HCT116 (cell line): Measurements from ENCODE around the gene DLG2. TPM values are rescaled to one million over a fixed set of nuclear protein-coding genes. Genes with fewer than 3 reads are reported as not detected.

Experiments used
- ATAC-seq: fragments of 200-7000 bp; cut with Tn5 transposase; 2 replicates; pipeline ENCODE4 v1.9.1; 2020; ENCODE audit warnings: mild to moderate bottlenecking, moderate library complexity
- BruUV-seq: library from RNA; stranded (reverse); fragments of 400-500 nt; replicated peaks from 2 replicates; lab custom pipeline; 2021; lab: Mats Ljungman, UMichigan
- CTCF ChIA-PET: fragments of 300-600 bp; sonication (Branson Sonifier 250); formaldehyde crosslinking; loops from one replicate; lab custom pipeline; 2021; ENCODE audit warnings: antibody characterized with exemption; lab: Charles Lee
- POLR2A ChIA-PET: fragments of 300-600, 350-600 bp; sonication (Branson Sonifier 250); formaldehyde crosslinking; loops from one replicate; lab custom pipeline; 2021; ENCODE audit warnings: antibody characterized with exemption; lab: Charles Lee
- RAD21 ChIA-PET, 2 experiments: fragments of 300-600 bp; sonication (Branson Sonifier 250); formaldehyde crosslinking; loops; one replicate each; lab custom pipeline; 2023; ENCODE audit warnings: low total read pairs in 2 of 2; ENCODE audit not compliant: uncharacterized antibody in 2 of 2, unreplicated experiment in 2 of 2, low non-redundant PET in 1 of 2; lab: Charles Lee
- DNase-seq: peaks from one replicate; pipeline ENCODE4 v3.0.0-alpha.2; 2010; ENCODE audit warnings: low read depth, low spot score
- H2AFZ ChIP-seq: fragments of 200-600 bp; shearing (Covaris generic), sonication (generic); 2 replicates; pipeline ENCODE4 v1.6.1; 2017; ENCODE audit warnings: low read depth, mixed run types, mixed read lengths, antibody characterized with exemption, low read length; ENCODE audit not compliant: poor library complexity, severe bottlenecking
- H3K27ac ChIP-seq: 2 replicates; pipeline ENCODE4 v1.5.1; 2012; ENCODE audit warnings: low read depth, low read length
- H3K27me3 ChIP-seq: fragments of 200-600 bp; sonication (generic); 2 replicates; pipeline ENCODE4 v1.6.1; 2016; ENCODE audit warnings: mixed run types, low read length, mixed read lengths; ENCODE audit not compliant: insufficient read depth
- H3K36me3 ChIP-seq, 2 experiments: fragments of 200-500 bp in 1 of 2; fragments of 200-600 bp in 1 of 2; sonication (Bioruptor generic) in 1 of 2; sonication (generic) in 1 of 2; 2 replicates each; pipeline versions ENCODE4 v1.5.1 to v1.6.1; 2014 to 2016; ENCODE audit warnings: low read length in 2 of 2, inconsistent platforms in 1 of 2, mixed read lengths in 1 of 2, mixed run types in 1 of 2; ENCODE audit not compliant: insufficient read depth in 2 of 2, control insufficient read depth in 1 of 2
- H3K4me1 ChIP-seq, 2 experiments: fragments of 200-600 bp in 1 of 2; sonication (generic) in 1 of 2; 2 replicates each; pipeline versions ENCODE4 v1.5.1 to v1.6.1; 2012 to 2017; ENCODE audit warnings: low read length in 2 of 2, inconsistent platforms in 1 of 2, mild to moderate bottlenecking in 1 of 2, mixed read lengths in 1 of 2, mixed run types in 1 of 2, moderate library complexity in 1 of 2; ENCODE audit not compliant: insufficient read depth in 2 of 2, control insufficient read depth in 1 of 2
- H3K4me2 ChIP-seq: fragments of 200-600 bp; sonication (generic); 2 replicates; pipeline ENCODE4 v1.6.1; 2017; ENCODE audit warnings: mixed run types, low read length, mixed read lengths
- H3K4me3 ChIP-seq, 2 experiments: fragments of 200-600 bp in 1 of 2; sonication (generic) in 1 of 2; replicated peaks in 1 of 2; 2 replicates each; pipeline ENCODE4 v1.5.1; 2011 to 2016; ENCODE audit warnings: low read length in 2 of 2, control low read depth in 1 of 2, low read depth in 1 of 2, mild to moderate bottlenecking in 1 of 2, mixed read lengths in 1 of 2, mixed run types in 1 of 2
- H3K79me2 ChIP-seq: fragments of 200-600 bp; sonication (generic); 2 replicates; pipeline ENCODE4 v1.6.1; 2017; ENCODE audit warnings: mild to moderate bottlenecking, mixed run types, low read length, moderate library complexity, mixed read lengths; ENCODE audit not compliant: insufficient read depth
- H3K9ac ChIP-seq: fragments of 200-600 bp; sonication (generic); 2 replicates; pipeline ENCODE4 v1.6.1; 2016; ENCODE audit warnings: low read length, mixed read lengths
- H3K9me2 ChIP-seq: fragments of 200-600 bp; sonication (generic), shearing (Covaris generic); 2 replicates; pipeline ENCODE4 v1.6.1; 2017; ENCODE audit warnings: mixed run types, mild to moderate bottlenecking, moderate library complexity; ENCODE audit not compliant: insufficient read depth
- H3K9me3 ChIP-seq, 2 experiments: fragments of 200-500 bp in 1 of 2; fragments of 200-600 bp in 1 of 2; sonication (Bioruptor generic) in 1 of 2; sonication (generic) in 1 of 2; 2 replicates each; pipeline ENCODE4 v1.6.1; 2014 to 2017; ENCODE audit warnings: low read length in 2 of 2, mixed read lengths in 2 of 2, inconsistent platforms in 1 of 2, low read depth in 1 of 2, mild to moderate bottlenecking in 1 of 2, mixed run types in 1 of 2, moderate library complexity in 1 of 2; ENCODE audit not compliant: control insufficient read depth in 1 of 2, insufficient read depth in 1 of 2
- H4K20me1 ChIP-seq: fragments of 200-600 bp; sonication (generic), shearing (Covaris generic); 2 replicates; pipeline ENCODE4 v1.6.1; 2017; ENCODE audit warnings: mixed run types, mild to moderate bottlenecking, moderate library complexity; ENCODE audit not compliant: insufficient read depth
- ATF3 ChIP-seq: IDR thresholded peaks from 2 replicates; pipeline ENCODE4 v1.6.1; 2012
- CEBPB ChIP-seq: IDR thresholded peaks from 2 replicates; pipeline ENCODE4 v1.6.1; 2012; ENCODE audit warnings: low read depth
- FOSL1 ChIP-seq: IDR thresholded peaks from 2 replicates; pipeline ENCODE4 v1.6.1; 2012; ENCODE audit warnings: low read depth
- JUND ChIP-seq: IDR thresholded peaks from 2 replicates; pipeline ENCODE4 v1.6.1; 2012
- TCF7L2 ChIP-seq: IDR thresholded peaks from 2 replicates; pipeline ENCODE4 v1.7.0; 2011; ENCODE audit warnings: borderline replicate concordance, inconsistent platforms; ENCODE audit not compliant: insufficient read depth, insufficient read length; ENCODE audit errors: extremely low read depth
- ZFX ChIP-seq: fragments of 450-650 bp; IDR thresholded peaks from 2 replicates; pipeline ENCODE4 v1.6.1; 2017
- ZNF274 ChIP-seq: fragments of 200-500 bp; sonication (Bioruptor generic); IDR thresholded peaks from 2 replicates; pipeline ENCODE4 v1.6.1; 2014; ENCODE audit warnings: mild to moderate bottlenecking, low read depth, low read length, inconsistent platforms
- intact Hi-C: fragments of 100-400 bp; cut with micrococcal nuclease; formaldehyde crosslinking; loops from 2 replicates; pipeline ENCODE4 v1.10.0; 2022
- total RNA-seq: library from RNA; stranded (reverse); gene quantifications from one replicate; pipeline ENCODE4 v1.2.1, GENCODE V29; 2021; ENCODE audit not compliant: unreplicated experiment

Gene DLG2
- total RNA-seq, 1 experiment from 2014 or later, result 2.4 TPM

- no TSS peak for BruUV-seq
- no peak for TF ChIP-seq FOSL1
- no peak for TF ChIP-seq ATF3
- TF ChIP-seq ZFX, result no peak
- no peak for TF ChIP-seq CEBPB
- TF ChIP-seq JUND, result no peak
- no peaks in the 10 kb centered on the region for H3K9me2 ChIP-seq
- H3K4me1 ChIP-seq, result no peaks in the 10 kb centered on the region
- no peaks in the 10 kb centered on the region for H3K79me2 ChIP-seq
- no peaks in the 10 kb centered on the region for H3K36me3 ChIP-seq
- H2AFZ ChIP-seq, result no peak overlapping the region
- H3K9ac ChIP-seq, result no peak overlapping the region
- no peaks in the 10 kb centered on the region for H3K9me3 ChIP-seq
- 0 out of 2 replicates have a peak, but pooled peaks cover 3% of the 10 kb centered on the region for H3K27me3 ChIP-seq
- DNase-seq (no peak), ATAC-seq (no peak)
- no peak overlapping the region for H3K27ac ChIP-seq
- no peak overlapping the region for H3K4me3 ChIP-seq
- no peak overlapping the region for H3K4me2 ChIP-seq
- intact Hi-C loops, result no loop called here
- RAD21 ChIA-PET, result no interaction called here
- CTCF ChIA-PET, result no interaction called here
- POLR2A ChIA-PET, result no interaction called here
- no peaks in the 10 kb centered on the region for H4K20me1 ChIP-seq
These were observed 712.6 kb downstream of the DLG2 start for GRCh38 chr11:84914511-84914910.

- no peaks in the 10 kb centered on the region for H4K20me1 ChIP-seq
- H3K4me2 ChIP-seq, result no peak overlapping the region
- H3K79me2 ChIP-seq, result no peaks in the 10 kb centered on the region
- ATAC-seq, result no peak
- DNase-seq, result no peak
- ChIA-PET RAD21 (no interaction called here), CTCF (no interaction called here), POLR2A (no interaction called here)
- no peak overlapping the region for H3K4me3 ChIP-seq
- no peak overlapping the region for H3K9ac ChIP-seq
- BruUV-seq, result no TSS peak
- no peak overlapping the region for H3K27ac ChIP-seq
- H3K9me2 ChIP-seq, result no peaks in the 10 kb centered on the region
- intact Hi-C loops, result no loop called here
- H3K4me1 ChIP-seq, result no peaks in the 10 kb centered on the region
- no peak overlapping the region for H2AFZ ChIP-seq
- no peaks in the 10 kb centered on the region for H3K36me3 ChIP-seq
- H3K9me3 ChIP-seq, result no peaks in the 10 kb centered on the region
- TF ChIP-seq TCF7L2, result no peak
- TF ChIP-seq JUND, result no peak
- no peak for TF ChIP-seq ZFX
- TF ChIP-seq FOSL1, result no peak
- TF ChIP-seq ZNF274, result no peak
- 0 out of 2 replicates have a peak, but pooled peaks cover 3% of the 10 kb centered on the region for H3K27me3 ChIP-seq
These were observed 717.4 kb downstream of the DLG2 start for GRCh38 chr11:84909740-84910139.
